ENCODE results near the gene SLC25A44. TPM values are rescaled to one million over a fixed set of nuclear protein-coding genes. Genes with fewer than 3 reads are reported as not detected.
A peak's percentile ranks its signal among the peaks of the same experiment; 100 is the strongest.

The SLC25A44 gene
- total and polyA plus RNA-seq, 2 donors (not counting 1 experiment from before 2014, with no cell fraction given) = 14.9 to 27.2 TPM

DNA sequence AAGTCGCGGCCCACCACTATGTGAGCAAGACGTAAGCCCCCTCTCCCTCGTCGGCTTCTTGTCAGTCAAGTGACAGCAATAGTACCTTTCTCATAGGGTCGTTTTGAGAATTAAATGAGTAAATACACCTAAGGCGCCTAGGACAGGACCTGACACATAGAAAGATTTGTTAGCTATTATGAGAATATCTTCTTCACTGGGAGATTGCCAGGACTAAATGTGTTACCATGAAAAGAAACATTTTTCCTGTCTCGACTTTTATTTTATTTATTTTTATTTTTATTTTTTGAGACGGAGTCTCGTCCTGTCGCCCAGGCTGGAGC lies 19.7 kb downstream of the SLC25A44 start:
- CTCF ChIA-PET = interaction anchor here (0.9 to 3.0 kb wide), 8 partner anchors 12 to 117 kb away, joined by 3 to 43 read pairs (median 6); partner anchors contain the start of gene SMG5
- Mint-ChIP-seq H3K4me1 (peaks cover 33% of the 10 kb centered on the region), H3K27ac (peak overlapping the region; percentile 99), H3K4me3 (peak overlapping the region; percentile 98), H3K27me3 (no peaks in the 10 kb centered on the region), H3K9me3 (ENCODE audit: insufficient read depth) (no peaks in the 10 kb centered on the region)
- Histone ChIP-seq H3K4me1 (ENCODE audit: control insufficient read depth in 2 of 2, insufficient read depth in 2 of 2, low read length in 2 of 2) (peaks cover 14 to 19% of the 10 kb centered on the region in 2 donors), H3K9ac (ENCODE audit: low read length) (peak overlapping the region; percentile 77), H3K4me3 (ENCODE audit: control extremely low read depth in 1 of 5, extremely low read depth in 1 of 5, insufficient read depth in 1 of 5, low read depth in 2 of 5, low read length in 4 of 5) (peak overlapping the region; percentile 75 to 95 (median 81)), H4K20me1 (ENCODE audit: control insufficient read depth, insufficient read depth, low read length, poor library complexity, severe bottlenecking) (peaks cover 4% of the 10 kb centered on the region), H3K27ac (ENCODE audit: low read length in 2 of 2) (peak overlapping the region; percentile 93 to 94), H3K79me2 (ENCODE audit: control insufficient read depth, insufficient read depth, low read length) (peaks cover 40% of the 10 kb centered on the region), H3K27me3 (replicated peaks in 1 of 4; ENCODE audit: control extremely low read depth in 1 of 4, control insufficient read depth in 3 of 4, insufficient read depth in 4 of 4, low read length in 3 of 4) (no peaks in the 10 kb centered on the region), H2AFZ (ENCODE audit: insufficient read depth, low read depth, low read length, poor library complexity, severe bottlenecking) (peak overlapping the region; percentile 88), H3K36me3 (replicated peaks in 1 of 2; ENCODE audit: control extremely low read depth in 1 of 2, control insufficient read depth in 1 of 2, extremely low read depth in 1 of 2, insufficient read depth in 2 of 2, low read length in 1 of 2) (peaks cover 0 to 25% of the 10 kb centered on the region in 2 experiments), H3K4me2 (replicated peaks; ENCODE audit: low read depth, low read length, poor library complexity, severe bottlenecking) (peak overlapping the region; percentile 93), H3K9me3 (ENCODE audit: control extremely low read depth in 1 of 3, control insufficient read depth in 2 of 3, insufficient read depth in 1 of 3, low read length in 2 of 3) (no peaks in the 10 kb centered on the region)
- TF ChIP-seq CTCF (IDR thresholded peaks at IDR 0.05) = no peak
- no peak for TF ChIP-seq EZH2 (IDR thresholded peaks at IDR 0.05; ENCODE audit: borderline replicate concordance, insufficient read depth, low read depth, low read length, poor library complexity, severe bottlenecking)
- ATAC-seq (ENCODE audit: low read depth) (no peak), DNase-seq (no peak)
- intact Hi-C loops (cut with micrococcal nuclease) = loop anchor here (1.0 to 5.0 kb wide), 7 partner anchors 19 to 356 kb away; partner anchors contain the start of genes CCT3, GON4L, SLC25A44 and SMG5
- WGBS (ENCODE audit: insufficient coverage) = 79% methylated on average over 3 of the region's 11 CpGs
- POLR2A ChIA-PET = interaction anchor here (0.5 to 2.1 kb wide), 6 partner anchors 11 to 354 kb away, joined by 4 to 9 read pairs (median 4); partner anchors contain the start of genes SEMA4A, SLC25A44, SMG5 and SYT11

DNA sequence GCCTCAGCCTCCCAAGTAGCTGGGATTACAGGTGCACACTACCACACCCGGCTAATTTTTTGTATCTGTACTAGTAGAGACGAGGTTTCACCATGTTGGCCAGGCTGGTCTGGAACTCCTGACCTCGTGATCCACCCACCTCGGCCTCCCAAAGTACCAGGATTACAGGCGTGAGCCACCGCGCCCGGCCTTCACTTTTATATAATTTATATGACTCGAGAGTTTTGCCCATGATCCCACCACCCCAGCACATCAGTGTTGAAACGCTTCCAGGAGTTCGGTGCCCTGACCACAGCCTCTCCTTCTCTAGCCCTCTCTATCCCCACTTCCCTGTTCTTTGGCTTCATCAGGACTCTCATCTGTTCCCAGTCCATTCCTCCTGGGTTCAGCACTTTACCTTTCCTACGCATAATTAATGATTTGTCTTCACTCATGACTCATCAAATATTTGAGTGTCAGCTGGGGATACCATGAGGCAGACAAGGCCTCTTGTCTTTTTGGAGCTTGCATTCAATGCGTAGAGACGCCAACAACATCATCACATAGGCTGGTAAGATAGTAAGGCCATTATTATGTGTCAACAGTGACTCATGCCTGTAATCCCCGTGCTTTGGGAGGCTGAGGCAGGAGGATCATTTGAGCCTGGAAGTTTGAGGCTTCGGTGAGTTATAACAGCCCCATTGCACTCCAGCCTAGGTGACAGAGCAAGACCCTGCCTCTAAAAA lies 20.3 kb downstream of the SLC25A44 start:
- Histone ChIP-seq H3K27ac (ENCODE audit: low read length in 2 of 2) (no peak overlapping the region), H3K27me3 (replicated peaks in 1 of 4; ENCODE audit: control extremely low read depth in 1 of 4, control insufficient read depth in 3 of 4, insufficient read depth in 4 of 4, low read length in 3 of 4) (no peaks in the 10 kb centered on the region), H2AFZ (ENCODE audit: insufficient read depth, low read depth, low read length, poor library complexity, severe bottlenecking) (no peak overlapping the region), H3K9me3 (ENCODE audit: control extremely low read depth in 1 of 3, control insufficient read depth in 2 of 3, insufficient read depth in 1 of 3, low read length in 2 of 3) (no peaks in the 10 kb centered on the region), H3K4me1 (ENCODE audit: control insufficient read depth in 2 of 2, insufficient read depth in 2 of 2, low read length in 2 of 2) (peaks cover 14 to 19% of the 10 kb centered on the region in 2 donors), H3K79me2 (ENCODE audit: control insufficient read depth, insufficient read depth, low read length) (peaks cover 40% of the 10 kb centered on the region), H3K9ac (ENCODE audit: low read length) (no peak overlapping the region), H3K4me2 (replicated peaks; ENCODE audit: low read depth, low read length, poor library complexity, severe bottlenecking) (peak overlapping the region; percentile 93), H4K20me1 (ENCODE audit: control insufficient read depth, insufficient read depth, low read length, poor library complexity, severe bottlenecking) (peaks cover 8% of the 10 kb centered on the region), H3K4me3 (ENCODE audit: control extremely low read depth in 1 of 5, extremely low read depth in 1 of 5, insufficient read depth in 1 of 5, low read depth in 2 of 5, low read length in 4 of 5) (peak overlapping the region in 1 of 5 experiments; percentile 92), H3K36me3 (replicated peaks in 1 of 2; ENCODE audit: control extremely low read depth in 1 of 2, control insufficient read depth in 1 of 2, extremely low read depth in 1 of 2, insufficient read depth in 2 of 2, low read length in 1 of 2) (peaks cover 0 to 20% of the 10 kb centered on the region in 2 experiments)
- no peak for TF ChIP-seq CTCF (IDR thresholded peaks at IDR 0.05)
- TF ChIP-seq EZH2 (IDR thresholded peaks at IDR 0.05; ENCODE audit: borderline replicate concordance, insufficient read depth, low read depth, low read length, poor library complexity, severe bottlenecking) = no peak
- intact Hi-C loops (cut with micrococcal nuclease) = loop anchor here (5.0 kb wide), 1 partner anchor 357 kb away; the partner anchor contains the start of genes GON4L and SYT11
- ATAC-seq (ENCODE audit: low read depth) = no peak
- H3K27ac Mint-ChIP-seq = peak overlapping the region; percentile 77
- no peak for DNase-seq
- H3K4me1 Mint-ChIP-seq = peaks cover 34% of the 10 kb centered on the region
- 86% methylated on average over 12 of the region's 16 CpGs for WGBS (ENCODE audit: insufficient coverage)
- CTCF ChIA-PET = interaction anchor here (1.6 to 3.0 kb wide), 4 partner anchors 11 to 85 kb away, joined by 4 to 43 read pairs (median 9); partner anchors contain the start of gene SMG5
- POLR2A ChIA-PET = interaction anchor here (1.8 kb wide), 1 partner anchor 20 kb away, joined by 8 read pairs; the partner anchor contains the start of gene SLC25A44
- H3K9me3 Mint-ChIP-seq (ENCODE audit: insufficient read depth) = no peaks in the 10 kb centered on the region
- no peaks in the 10 kb centered on the region for H3K27me3 Mint-ChIP-seq
- peak overlapping the region; percentile 76 for H3K4me3 Mint-ChIP-seq
